AG08395 (cell line): Measurements from ENCODE around the gene KCMF1.
"Not testable (repeated sequence)": the region's sequence is repeated elsewhere in the genome, so short reads cannot be mapped to it uniquely, and the experiment has no call there.

Experiments
- DNase-seq: peaks from one replicate; pipeline ENCODE4 v3.0.0; 2012; ENCODE audit warnings: mixed read lengths, low spot score

Gene KCMF1

GRCh38 chr2:84970868-84971509 is at the start of gene KCMF1:
Gene KCMF1 (plus strand): TSS chr2:84971161. CDS start chr2:84971452, 291 bp downstream.
- DNase-seq, result peak; percentile 87

GRCh38 chr2:84923009-84923408 is 48.0 kb upstream of the KCMF1 start:
- DNase-seq, result no peak

- no peak for DNase-seq
Measured at GRCh38 chr2:84924173-84925106, 46.5 kb upstream of the KCMF1 start.

GRCh38 chr2:84925336-84925723 is 45.6 kb upstream of the KCMF1 start:
- no peak for DNase-seq

- peak; percentile 76 for DNase-seq
Measured at GRCh38 chr2:84925724-84926376, 45.1 kb upstream of the KCMF1 start.

GRCh38 chr2:84927275-84927627 is 43.7 kb upstream of the KCMF1 start:
- DNase-seq, result no peak

GRCh38 chr2:84931384-84931821 is 39.6 kb upstream of the KCMF1 start:
- no peak for DNase-seq

GRCh38 chr2:84938194-84938879 is 32.6 kb upstream of the KCMF1 start:
- no peak for DNase-seq

- no peak for DNase-seq
Measured at GRCh38 chr2:84939426-84940087, 31.4 kb upstream of the KCMF1 start.

- DNase-seq, result no peak
Measured at GRCh38 chr2:84940088-84940470, 30.9 kb upstream of the KCMF1 start.

- no peak for DNase-seq
Measured at GRCh38 chr2:84940831-84941412, 30.0 kb upstream of the KCMF1 start.

GRCh38 chr2:84942166-84942565 is 28.8 kb upstream of the KCMF1 start:
- DNase-seq, result no peak

GRCh38 chr2:84942964-84943421 is 28.0 kb upstream of the KCMF1 start:
- DNase-seq, result peak; percentile 36

- no peak for DNase-seq
Measured at GRCh38 chr2:84944295-84944909, 26.6 kb upstream of the KCMF1 start.

GRCh38 chr2:84945838-84946203 is 25.1 kb upstream of the KCMF1 start:
- not testable (repeated sequence) for DNase-seq

GRCh38 chr2:84946204-84947009 is 24.6 kb upstream of the KCMF1 start:
- peak; percentile 74 for DNase-seq

- no peak for DNase-seq
Measured at GRCh38 chr2:84947010-84947593, 23.9 kb upstream of the KCMF1 start.

GRCh38 chr2:84953535-84953934 is 17.4 kb upstream of the KCMF1 start:
- no peak for DNase-seq

- DNase-seq, result no peak
Measured at GRCh38 chr2:84954329-84954728, 16.6 kb upstream of the KCMF1 start.
